LoVo (cell line): ENCODE results near the gene RPAIN.
A peak's percentile ranks its signal among the peaks of the same experiment; 100 is the strongest.

Source experiments
- DNase-seq: peaks from one replicate; pipeline ENCODE4 v3.0.0-alpha.2; 2016; ENCODE audit warnings: low spot score

The RPAIN gene

GRCh38 chr17:5419959-5420653, at the start of gene RPAIN:
RPAIN (plus strand) TSS chr17:5420182; CDS start chr17:5420211, 29 bp downstream.
- peak; percentile 86 for DNase-seq

GRCh38 chr17:5370411-5370810, 49.6 kb upstream of the RPAIN start:
- DNase-seq: no peak

- DNase-seq: no peak
These were observed 46.9 kb upstream of the RPAIN start for GRCh38 chr17:5373112-5373511.

- DNase-seq: no peak
These were observed 41.3 kb upstream of the RPAIN start for GRCh38 chr17:5378566-5379207.

- DNase-seq: no peak
These were observed 40.5 kb upstream of the RPAIN start for GRCh38 chr17:5379351-5380107.

- no peak for DNase-seq
These were observed 39.4 kb upstream of the RPAIN start for GRCh38 chr17:5380491-5381135.

- no peak for DNase-seq
These were observed 38.4 kb upstream of the RPAIN start for GRCh38 chr17:5381542-5381941.

GRCh38 chr17:5391678-5392077, 28.3 kb upstream of the RPAIN start:
- no peak for DNase-seq

GRCh38 chr17:5396612-5397011, 23.4 kb upstream of the RPAIN start:
- no peak for DNase-seq

- DNase-seq: no peak
These were observed 20.2 kb upstream of the RPAIN start for GRCh38 chr17:5399767-5400166.

- no peak for DNase-seq
These were observed 14.6 kb upstream of the RPAIN start for GRCh38 chr17:5405400-5405799.

- DNase-seq: no peak
These were observed 11.8 kb upstream of the RPAIN start for GRCh38 chr17:5408186-5408585.

GRCh38 chr17:5410594-5411272, 9.2 kb upstream of the RPAIN start:
- no peak for DNase-seq

- peak; percentile 89 for DNase-seq
These were observed 6.3 kb upstream of the RPAIN start for GRCh38 chr17:5413682-5414081.

- DNase-seq: peak; percentile 27
These were observed 3.1 kb upstream of the RPAIN start for GRCh38 chr17:5416901-5417300.

- peak; percentile 57 for DNase-seq
These were observed 1.1 kb upstream of the RPAIN start for GRCh38 chr17:5418858-5419355.

GRCh38 chr17:5419356-5419958, 525 bp upstream of the RPAIN start, which contains the start of gene NUP88:
NUP88 (minus strand) TSS chr17:5419662; CDS start chr17:5419650, 12 bp downstream.
- peak; percentile 98 for DNase-seq

GRCh38 chr17:5422505-5422904, 2.5 kb downstream of the RPAIN start:
- peak; percentile 40 for DNase-seq

GRCh38 chr17:5424909-5425308, 4.9 kb downstream of the RPAIN start:
- no peak for DNase-seq

GRCh38 chr17:5425826-5426225, 5.8 kb downstream of the RPAIN start:
- no peak for DNase-seq

GRCh38 chr17:5429191-5429887, 9.4 kb downstream of the RPAIN start:
- DNase-seq: no peak
